H9 (cell line): Measurements from ENCODE around the gene F2R. TPM values are rescaled to one million over a fixed set of nuclear protein-coding genes. Genes with fewer than 3 reads are reported as not detected.

Experiments
- DNase-seq: peaks from one replicate; pipeline ENCODE4 v3.0.0-alpha.2; 2017
- H2AFZ ChIP-seq: one replicate; pipeline ENCODE4 v1.6.1; 2013; ENCODE audit warnings: mild to moderate bottlenecking, low read length, control low read depth, moderate library complexity
- H2AK5ac ChIP-seq: 2 replicates; pipeline ENCODE4 v1.6.1; 2013; ENCODE audit warnings: low read length, control low read depth, mixed read lengths; ENCODE audit not compliant: insufficient read length
- H2BK120ac ChIP-seq: one replicate; pipeline ENCODE4 v1.6.1; 2013; ENCODE audit warnings: low read depth, mild to moderate bottlenecking, low read length, control low read depth, inconsistent platforms; ENCODE audit not compliant: poor library complexity, severe bottlenecking
- H2BK12ac ChIP-seq: 2 replicates; pipeline ENCODE4 v1.6.1; 2013; ENCODE audit warnings: low read length, control low read depth, mixed read lengths, low read depth; ENCODE audit not compliant: insufficient read length
- H2BK15ac ChIP-seq: 2 replicates; pipeline ENCODE4 v1.6.1; 2013; ENCODE audit warnings: low read depth, low read length, control low read depth
- H2BK20ac ChIP-seq: one replicate; pipeline ENCODE4 v1.6.1; 2013; ENCODE audit warnings: low read depth, mild to moderate bottlenecking, low read length, control low read depth, inconsistent platforms; ENCODE audit not compliant: poor library complexity, severe bottlenecking
- H2BK5ac ChIP-seq: 2 replicates; pipeline ENCODE4 v1.6.1; 2013; ENCODE audit warnings: low read length, control low read depth, mixed read lengths; ENCODE audit not compliant: insufficient read length
- H3K14ac ChIP-seq: 2 replicates; pipeline ENCODE4 v1.6.1; 2013; ENCODE audit warnings: low read length, control low read depth; ENCODE audit not compliant: insufficient read depth
- H3K18ac ChIP-seq: 2 replicates; pipeline ENCODE4 v1.6.1; 2013; ENCODE audit warnings: low read depth, mild to moderate bottlenecking, mixed read lengths, low read length, control low read depth; ENCODE audit not compliant: insufficient read length
- H3K23ac ChIP-seq: 2 replicates; pipeline ENCODE4 v1.6.1; 2013; ENCODE audit warnings: low read length, control low read depth, mixed read lengths, low read depth; ENCODE audit not compliant: insufficient read length
- H3K23me2 ChIP-seq: 2 replicates; pipeline ENCODE4 v1.6.1; 2013; ENCODE audit warnings: low read depth, mild to moderate bottlenecking, mixed read lengths, low read length, control low read depth; ENCODE audit not compliant: insufficient read length, poor library complexity, severe bottlenecking
- H3K27ac ChIP-seq: 2 replicates; pipeline ENCODE4 v1.5.1; 2013; ENCODE audit warnings: low read length, control low read depth, mixed read lengths, low read depth; ENCODE audit not compliant: insufficient read length
- H3K27me3 ChIP-seq: 2 replicates; pipeline ENCODE4 v1.6.1; 2013; ENCODE audit warnings: low read length, control low read depth, inconsistent platforms; ENCODE audit not compliant: insufficient read depth
- H3K4ac ChIP-seq: 2 replicates; pipeline ENCODE4 v1.6.1; 2013; ENCODE audit warnings: low read depth, mild to moderate bottlenecking, control low read depth, inconsistent platforms, low read length, moderate library complexity
- H3K4me1 ChIP-seq: 2 replicates; pipeline ENCODE4 v1.6.1; 2013; ENCODE audit warnings: low read length, control low read depth, inconsistent platforms; ENCODE audit not compliant: insufficient read depth
- H3K4me2 ChIP-seq: 2 replicates; pipeline ENCODE4 v1.6.1; 2013; ENCODE audit warnings: low read length, control low read depth, mixed read lengths; ENCODE audit not compliant: insufficient read length, insufficient read depth
- H3K56ac ChIP-seq: 2 replicates; pipeline ENCODE4 v1.6.1; 2013; ENCODE audit warnings: low read depth, mild to moderate bottlenecking, mixed read lengths, low read length, control low read depth; ENCODE audit not compliant: insufficient read length
- H3K79me1 ChIP-seq: 2 replicates; pipeline ENCODE4 v1.6.1; 2013; ENCODE audit warnings: low read depth, mild to moderate bottlenecking, moderate library complexity, low read length, control low read depth, inconsistent platforms; ENCODE audit not compliant: insufficient read depth, poor library complexity, severe bottlenecking
- H3K79me2 ChIP-seq: 2 replicates; pipeline ENCODE4 v1.6.1; 2013; ENCODE audit warnings: low read length, control low read depth, inconsistent platforms; ENCODE audit not compliant: insufficient read depth
- H3K9ac ChIP-seq: 2 replicates; pipeline ENCODE4 v1.6.1; 2013; ENCODE audit warnings: low read length, control low read depth, mixed read lengths; ENCODE audit not compliant: insufficient read length; ENCODE audit errors: extremely low read depth
- H3K9me3 ChIP-seq: one replicate; pipeline ENCODE4 v1.6.1; 2013; ENCODE audit warnings: low read depth, low read length, inconsistent platforms; ENCODE audit not compliant: control insufficient read depth
- H3T11ph ChIP-seq: one replicate; pipeline ENCODE4 v1.6.1; 2013; ENCODE audit warnings: mild to moderate bottlenecking, low read length, control low read depth, inconsistent platforms
- H4K20me1 ChIP-seq: one replicate; pipeline ENCODE4 v1.6.1; 2013; ENCODE audit not compliant: control insufficient read depth, insufficient read length, insufficient read depth
- H4K5ac ChIP-seq: 2 replicates; pipeline ENCODE4 v1.6.1; 2013; ENCODE audit warnings: low read depth, mild to moderate bottlenecking, mixed read lengths, low read length, control low read depth; ENCODE audit not compliant: insufficient read length
- H4K8ac ChIP-seq: replicated peaks from 2 replicates; pipeline ENCODE4 v1.6.1; 2013; ENCODE audit warnings: low read length, control low read depth, mixed read lengths, low read depth; ENCODE audit not compliant: insufficient read length
- H4K91ac ChIP-seq: 2 replicates; pipeline ENCODE4 v1.6.1; 2013; ENCODE audit warnings: low read depth, mild to moderate bottlenecking, moderate library complexity, mixed read lengths, low read length, control low read depth; ENCODE audit not compliant: insufficient read length
- H3K27ac Mint-ChIP-seq, 3 experiments: 2 replicates in 2 of 3; 3 replicates in 1 of 3; pipeline ENCODE4 v1.8.0; 2020 to 2021; ENCODE audit warnings: mixed read lengths in 3 of 3, mild to moderate bottlenecking in 1 of 3, moderate library complexity in 1 of 3
- H3K27me3 Mint-ChIP-seq: 2 replicates; pipeline ENCODE4 v1.8.0; 2021; ENCODE audit warnings: low read depth, mild to moderate bottlenecking, moderate library complexity, mixed read lengths
- H3K36me3 Mint-ChIP-seq, 3 experiments: 2 replicates in 2 of 3; 3 replicates in 1 of 3; pipeline ENCODE4 v1.8.0; 2020 to 2021; ENCODE audit warnings: low read depth in 3 of 3, mixed read lengths in 3 of 3; ENCODE audit not compliant: insufficient read depth in 1 of 3
- H3K4me1 Mint-ChIP-seq, 2 experiments: 2 replicates each; pipeline ENCODE4 v1.8.0; 2020; ENCODE audit warnings: mixed read lengths in 2 of 2
- H3K4me3 Mint-ChIP-seq, 2 experiments: 2 replicates in 1 of 2; 3 replicates in 1 of 2; pipeline ENCODE4 v1.8.0; 2020 to 2021; ENCODE audit warnings: mild to moderate bottlenecking in 2 of 2, mixed read lengths in 2 of 2, moderate library complexity in 1 of 2
- H3K9me3 Mint-ChIP-seq, 2 experiments: 2 replicates in 1 of 2; 3 replicates in 1 of 2; pipeline ENCODE4 v1.8.0; 2020; ENCODE audit warnings: mild to moderate bottlenecking in 2 of 2, mixed read lengths in 2 of 2, moderate library complexity in 1 of 2
- WGBS: extraction: QIAGEN DNeasy Blood & Tissue Kit; methylation state at CpG from one replicate; pipeline ENCODE4 v1.1.7; 2013; ENCODE audit warnings: missing lambda C conversion rate, low lambda C conversion rate, mixed read lengths; ENCODE audit not compliant: insufficient read length; ENCODE audit errors: extremely low coverage; 5-methylcytosine and 5-hydroxymethylcytosine counted together
- total RNA-seq: library from RNA; stranded (reverse); gene quantifications from 2 replicates; pipeline ENCODE4 v1.2.1, GENCODE V29; 2021
- TF ChIP-seq, protein P1 (sequence below): fragments of 200-600 bp; sonication (generic); conservative IDR thresholded peaks from 3 replicates; pipeline ENCODE4 v1.8.0; 2021; ENCODE audit warnings: antibody characterized with exemption, mild to moderate bottlenecking

The F2R gene
- total RNA-seq, 1 experiment from 2014 or later = 14.8 TPM

DNA sequence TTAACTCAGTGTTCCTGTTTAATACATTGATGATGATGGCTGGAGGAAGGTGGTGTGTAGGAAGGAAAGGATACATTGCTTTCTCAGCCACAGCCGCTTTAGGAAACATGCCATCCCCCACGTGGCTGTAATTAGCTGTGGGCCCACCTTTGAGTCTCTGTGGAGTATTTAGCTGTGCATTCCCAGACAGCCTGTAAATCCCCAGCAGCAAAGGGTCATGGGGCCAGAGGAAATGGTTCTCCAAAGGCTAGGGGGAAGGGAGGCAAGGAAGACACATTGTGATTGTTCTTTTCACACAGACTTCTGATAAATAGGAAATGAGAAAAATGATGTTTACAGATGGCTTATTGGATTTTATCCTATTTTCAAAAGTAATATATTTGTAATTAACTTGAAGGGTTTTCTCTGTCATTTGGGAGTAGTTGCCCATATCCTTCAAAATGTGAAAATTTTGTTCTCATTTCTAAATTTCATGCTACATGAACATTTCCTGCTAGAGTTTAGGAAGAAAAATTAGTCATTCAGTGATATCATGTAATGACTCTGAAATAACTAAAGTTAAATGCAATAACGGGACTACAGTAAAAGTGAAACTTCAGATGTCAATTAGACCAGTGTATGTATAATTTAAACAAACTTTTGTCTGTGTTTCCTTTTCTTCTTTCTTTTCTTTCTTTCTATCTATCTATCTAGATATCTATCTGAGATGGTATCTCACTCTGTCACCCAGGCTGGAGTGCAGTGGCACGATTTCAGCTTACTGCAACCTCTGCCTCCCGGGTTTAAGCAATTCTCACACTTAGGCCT, 24.3 kb upstream of the F2R start:
- H3K56ac ChIP-seq = no peak overlapping the region
- H3K9ac ChIP-seq = no peak overlapping the region
- H4K5ac ChIP-seq = no peak overlapping the region
- DNase-seq = no peak
- H3K4ac ChIP-seq = no peak overlapping the region
- Mint-ChIP-seq H3K4me1 (no peaks in the 10 kb centered on the region), H3K27me3 (no peaks in the 10 kb centered on the region), H3K9me3 (no peaks in the 10 kb centered on the region), H3K36me3 (peaks cover 0 to 8% (median 5%) of the 10 kb centered on the region in 3 experiments; a peak in 3 of 7 replicates), H3K27ac (peak overlapping the region in 1 of 3 experiments; percentile 62; a peak in 1 of 7 replicates), H3K4me3 (no peak overlapping the region)
- H2BK15ac ChIP-seq = no peak overlapping the region
- H3K9me3 ChIP-seq = no peaks in the 10 kb centered on the region
- H2AK5ac ChIP-seq = no peak overlapping the region
- no peak overlapping the region for H3K18ac ChIP-seq
- H3K4me2 ChIP-seq = no peak overlapping the region
- H4K8ac ChIP-seq = no peak overlapping the region
- no peaks in the 10 kb centered on the region for H3K79me1 ChIP-seq
- H3K14ac ChIP-seq = no peak overlapping the region
- no peaks in the 10 kb centered on the region for H3K23me2 ChIP-seq
- H4K91ac ChIP-seq = no peak overlapping the region
- H2BK12ac ChIP-seq = no peak overlapping the region
- no peak overlapping the region for H3T11ph ChIP-seq
- WGBS = no CpG with 5 or more reads among the region's 5 CpGs
- TF ChIP-seq, protein P1, sequence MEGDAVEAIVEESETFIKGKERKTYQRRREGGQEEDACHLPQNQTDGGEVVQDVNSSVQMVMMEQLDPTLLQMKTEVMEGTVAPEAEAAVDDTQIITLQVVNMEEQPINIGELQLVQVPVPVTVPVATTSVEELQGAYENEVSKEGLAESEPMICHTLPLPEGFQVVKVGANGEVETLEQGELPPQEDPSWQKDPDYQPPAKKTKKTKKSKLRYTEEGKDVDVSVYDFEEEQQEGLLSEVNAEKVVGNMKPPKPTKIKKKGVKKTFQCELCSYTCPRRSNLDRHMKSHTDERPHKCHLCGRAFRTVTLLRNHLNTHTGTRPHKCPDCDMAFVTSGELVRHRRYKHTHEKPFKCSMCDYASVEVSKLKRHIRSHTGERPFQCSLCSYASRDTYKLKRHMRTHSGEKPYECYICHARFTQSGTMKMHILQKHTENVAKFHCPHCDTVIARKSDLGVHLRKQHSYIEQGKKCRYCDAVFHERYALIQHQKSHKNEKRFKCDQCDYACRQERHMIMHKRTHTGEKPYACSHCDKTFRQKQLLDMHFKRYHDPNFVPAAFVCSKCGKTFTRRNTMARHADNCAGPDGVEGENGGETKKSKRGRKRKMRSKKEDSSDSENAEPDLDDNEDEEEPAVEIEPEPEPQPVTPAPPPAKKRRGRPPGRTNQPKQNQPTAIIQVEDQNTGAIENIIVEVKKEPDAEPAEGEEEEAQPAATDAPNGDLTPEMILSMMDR = no peak
- no peak overlapping the region for H3K27ac ChIP-seq
- no peak overlapping the region for H2BK20ac ChIP-seq
- no peaks in the 10 kb centered on the region for H3K79me2 ChIP-seq
- H3K27me3 ChIP-seq = no peaks in the 10 kb centered on the region
- no peak overlapping the region for H3K23ac ChIP-seq
- no peaks in the 10 kb centered on the region for H3K4me1 ChIP-seq
- no peak overlapping the region for H2BK120ac ChIP-seq
- H4K20me1 ChIP-seq = no peaks in the 10 kb centered on the region
- no peak overlapping the region for H2AFZ ChIP-seq
- H2BK5ac ChIP-seq = no peak overlapping the region
